RPMI7951 (cell line): ENCODE data around the gene NDUFA7. TPM values are rescaled to one million over a fixed set of nuclear protein-coding genes. Genes with fewer than 3 reads are reported as not detected.
A peak's percentile ranks its signal among the peaks of the same experiment; 100 is the strongest.
"Not testable (repeated sequence)": the region's sequence is repeated elsewhere in the genome, so short reads cannot be mapped to it uniquely, and the experiment has no call there.

Experiments used
- DNase-seq: peaks from one replicate; pipeline ENCODE4 v3.0.0-alpha.2; 2012; ENCODE audit warnings: low read depth
- total RNA-seq: library from RNA; depleted of rRNA; stranded (reverse); fragments of >200 nt; shearing (Covaris generic); gene quantifications from 2 replicates; pipeline ENCODE4 v1.2.3, GENCODE V29; 2014

NDUFA7 gene
- total RNA-seq, 1 experiment from 2014 or later: 42.1 TPM

- DNase-seq: no peak
Measured at GRCh38 chr19:8319807-8320520, 1.2 kb downstream of the NDUFA7 start.

GRCh38 chr19:8318835-8319234 is 2.3 kb downstream of the NDUFA7 start:
- not testable (repeated sequence) for DNase-seq

DNA sequence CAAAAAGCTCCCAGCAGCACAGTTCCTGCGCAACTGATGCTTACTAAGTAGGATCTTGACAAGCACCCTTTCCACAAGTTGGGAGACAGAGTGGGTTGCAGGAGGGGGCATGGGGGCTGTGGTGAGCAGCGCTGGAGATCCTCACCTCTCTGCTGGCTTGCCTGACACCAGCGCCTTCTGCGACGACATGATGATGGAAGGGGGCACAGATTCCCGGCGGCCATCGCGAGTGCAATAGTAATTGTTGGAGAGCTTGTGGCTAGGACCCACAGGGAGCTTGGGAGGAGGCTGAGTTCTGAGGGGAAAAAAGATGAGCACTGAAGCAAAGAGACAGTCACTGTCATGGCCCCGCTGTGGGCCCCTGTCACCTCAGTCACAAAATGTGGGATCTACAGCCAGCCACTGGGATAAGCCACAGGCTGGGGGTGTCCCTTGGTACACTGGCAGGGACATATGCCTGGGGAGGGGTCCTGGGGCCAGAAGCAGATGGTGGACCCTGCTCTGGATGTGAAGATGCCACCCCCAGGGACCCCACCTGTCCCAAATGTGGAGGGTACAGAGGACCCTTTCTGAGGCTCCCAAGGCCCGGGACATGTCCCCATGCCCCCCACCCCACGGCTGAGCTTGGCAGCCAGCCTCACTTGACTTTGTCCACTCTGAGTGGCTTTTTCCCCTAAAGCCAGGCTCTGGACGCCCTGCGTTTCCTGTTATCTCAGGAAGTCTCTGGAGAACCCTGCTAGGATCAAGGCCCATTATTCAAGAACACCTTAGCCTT is 4.6 kb downstream of the NDUFA7 start:
- no peak for DNase-seq

GRCh38 chr19:8314981-8315640 is 6.1 kb downstream of the NDUFA7 start:
- DNase-seq: not testable (repeated sequence)

- DNase-seq: peak; percentile 22
Measured at GRCh38 chr19:8311461-8312260, 9.5 kb downstream of the NDUFA7 start.

DNA sequence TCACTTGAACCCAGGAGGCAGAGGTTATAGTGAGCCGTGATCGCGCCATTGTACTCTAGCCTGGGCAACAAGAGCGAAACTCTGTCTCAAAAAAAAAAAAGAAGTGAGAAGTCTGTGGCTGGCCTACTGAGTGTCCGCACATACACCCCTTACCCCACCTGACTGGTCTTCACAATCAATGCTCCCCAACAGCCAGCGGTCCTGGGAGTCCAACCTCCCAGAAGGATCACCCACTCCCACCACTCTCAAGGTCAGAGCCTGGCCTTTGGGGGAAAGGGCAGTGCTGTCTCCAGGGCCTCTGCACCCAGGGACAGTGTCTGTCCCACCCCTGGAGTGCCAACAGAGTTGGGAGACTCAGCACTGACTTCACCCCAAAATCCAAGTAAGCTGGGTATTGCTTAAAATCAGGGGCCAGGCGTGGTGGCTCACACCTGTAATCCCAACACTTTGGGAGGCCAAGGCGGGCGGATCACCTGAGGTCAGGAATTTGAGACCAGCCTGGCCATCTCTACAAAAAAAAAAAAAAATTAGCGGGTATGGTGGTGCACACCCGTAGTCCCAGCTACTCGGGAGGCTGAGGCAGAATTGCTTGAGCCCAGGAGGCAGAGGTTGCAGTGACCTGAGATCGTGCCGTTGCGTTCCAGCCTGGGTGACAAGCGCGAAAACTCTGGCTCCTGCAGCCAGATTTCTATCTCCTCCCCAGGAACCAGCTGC is 10.7 kb downstream of the NDUFA7 start:
- no peak for DNase-seq

GRCh38 chr19:8308891-8309291 is 12.3 kb downstream of the NDUFA7 start:
- DNase-seq: no peak

GRCh38 chr19:8307965-8308866 is 13.0 kb downstream of the NDUFA7 start, which contains the start of gene CD320:
CD320 (minus strand) TSS chr19:8308358; CDS start chr19:8308290, 68 bp downstream.
- DNase-seq: peak; percentile 88

DNA sequence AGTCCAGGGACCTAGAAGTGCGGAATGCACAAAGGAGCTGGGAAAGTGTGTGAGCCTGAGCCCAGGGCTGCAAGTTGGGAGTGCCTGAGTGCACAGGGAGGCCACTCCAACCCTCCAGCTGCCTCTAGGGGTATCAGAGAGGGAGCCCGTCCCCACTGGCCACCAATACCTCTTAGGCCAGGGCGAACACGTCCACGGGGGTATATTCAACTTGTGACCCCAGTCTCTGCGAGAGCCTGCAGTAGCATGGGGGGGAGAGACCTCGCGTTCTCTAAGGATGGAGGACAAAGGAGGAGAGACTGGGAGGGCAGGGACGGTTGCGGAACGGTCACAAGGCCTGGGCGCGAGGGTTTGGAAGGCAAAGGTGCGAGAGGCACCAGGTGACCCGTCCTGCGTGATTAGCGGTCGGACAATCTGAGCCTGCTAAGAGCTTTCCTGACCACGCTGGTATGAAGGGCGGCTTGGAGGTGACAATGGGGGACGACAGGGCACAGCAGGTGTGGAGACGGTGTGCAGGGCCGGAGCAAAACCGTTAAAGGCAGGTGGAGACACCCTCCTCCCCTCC is 13.7 kb downstream of the NDUFA7 start:
- DNase-seq: no peak

DNA sequence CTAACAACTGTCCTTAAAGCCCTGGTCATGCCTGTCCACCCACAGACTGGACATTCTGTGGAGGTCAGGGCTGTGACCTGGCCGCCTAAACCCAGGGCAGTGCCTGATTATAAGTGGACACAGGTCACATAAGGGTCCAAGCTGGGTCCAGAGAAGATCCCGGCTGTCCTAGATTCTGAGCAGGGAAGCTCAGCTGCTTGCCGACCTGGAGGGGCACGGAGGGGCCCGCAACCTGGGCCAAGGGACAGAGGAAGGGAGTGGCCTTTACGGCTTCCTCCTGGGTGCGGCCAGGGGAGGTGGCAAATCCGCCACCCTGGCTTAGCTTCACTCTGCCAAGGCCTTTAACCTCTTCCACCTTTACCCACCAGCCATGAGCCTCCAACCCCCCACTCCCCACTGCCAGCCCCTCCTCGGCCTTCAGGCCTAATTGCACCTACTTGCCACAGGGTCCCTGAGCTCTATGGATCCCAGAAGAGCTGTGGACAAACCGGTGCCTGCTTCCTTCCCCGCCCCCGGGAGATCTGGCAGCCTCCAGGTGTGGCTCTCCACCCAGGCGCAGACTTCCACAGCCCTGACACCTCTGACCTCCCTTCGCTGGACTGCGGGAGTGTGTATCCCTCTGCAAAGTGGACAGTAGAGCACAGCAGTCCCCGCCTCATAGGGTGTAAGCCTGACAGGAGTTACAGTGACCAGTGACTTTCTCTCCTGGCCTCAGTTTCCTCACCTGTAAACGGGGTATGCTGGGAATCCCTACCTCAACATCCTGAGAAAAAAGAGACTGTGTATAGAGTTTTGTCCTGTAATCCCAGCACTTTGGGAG is 14.7 kb downstream of the NDUFA7 start:
- no peak for DNase-seq

- DNase-seq: no peak
Measured at GRCh38 chr19:8305798-8306197, 15.4 kb downstream of the NDUFA7 start.

DNA sequence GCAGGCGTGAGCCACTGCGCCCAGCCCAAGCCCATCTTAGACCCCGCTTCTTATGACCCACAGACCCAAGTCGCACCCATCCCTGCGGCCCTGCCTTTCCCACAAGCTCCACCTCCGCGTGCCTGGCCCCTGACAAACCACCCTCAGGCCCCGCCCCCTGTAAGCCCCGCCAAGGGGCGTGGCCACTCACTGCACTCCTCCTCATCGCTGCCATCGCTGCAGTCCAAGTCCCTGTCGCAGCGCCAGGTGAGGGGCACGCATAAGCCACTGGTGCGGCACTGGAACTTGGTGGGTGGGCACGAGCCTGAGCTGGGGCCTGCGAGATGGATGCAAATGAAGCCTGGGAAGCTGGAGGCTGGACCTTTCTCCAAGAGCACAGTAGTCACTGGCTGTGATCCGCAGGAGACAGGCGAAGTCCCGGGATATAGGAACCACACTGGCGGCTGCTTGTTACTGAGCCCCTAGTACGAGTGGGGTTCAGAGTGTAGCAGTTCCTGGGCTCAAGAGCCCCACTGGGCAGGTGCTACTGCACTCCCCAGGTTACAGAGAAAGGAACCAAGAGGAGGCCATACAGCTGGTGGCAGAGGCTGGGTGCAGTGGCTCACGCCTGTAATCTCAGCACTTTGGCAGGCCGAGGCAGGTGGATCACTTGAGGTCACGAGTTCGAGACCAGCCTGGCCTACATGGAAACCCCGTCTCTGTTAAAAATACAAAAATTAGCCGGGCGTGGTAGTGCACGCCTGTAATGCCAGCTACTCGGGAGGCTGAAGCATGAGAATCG is 16.1 kb downstream of the NDUFA7 start:
- DNase-seq: no peak

DNA sequence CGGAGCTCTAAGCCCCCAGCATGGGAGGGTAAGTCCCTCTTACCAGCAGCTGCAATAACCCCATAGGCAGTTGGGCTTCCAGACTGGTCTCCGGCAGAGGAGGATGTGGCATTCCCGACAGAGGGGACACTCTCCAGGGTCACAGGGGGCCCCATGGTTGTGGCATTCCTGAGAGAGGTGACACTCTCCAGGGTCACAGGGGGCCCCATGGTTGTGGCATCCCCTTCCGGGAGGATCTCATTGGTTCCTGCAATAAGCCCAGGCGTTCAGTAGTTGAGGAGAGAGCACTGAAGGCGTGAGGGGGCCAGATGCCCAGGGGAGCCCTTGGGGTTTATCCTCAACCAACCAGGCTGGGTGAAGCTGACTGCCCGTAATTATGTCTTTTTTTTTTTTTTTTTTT is 18.4 kb downstream of the NDUFA7 start:
- no peak for DNase-seq

DNA sequence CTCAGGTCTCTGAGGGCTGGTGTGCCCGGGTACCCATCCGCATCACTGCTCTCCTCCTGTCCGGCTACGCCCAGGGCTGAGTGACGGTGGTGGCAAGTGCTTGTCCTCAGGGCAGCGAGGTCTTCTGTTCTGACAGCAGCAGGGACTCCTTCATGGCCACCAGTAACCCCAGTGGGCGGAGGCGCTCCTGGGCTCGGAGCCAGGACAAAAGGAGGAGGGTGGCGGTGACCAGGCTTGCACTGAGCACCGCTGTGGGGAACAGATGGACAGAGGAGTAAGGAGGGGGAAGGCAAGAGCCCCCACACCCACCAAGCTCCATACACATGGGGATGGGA is 18.9 kb downstream of the NDUFA7 start:
- DNase-seq: no peak

- not testable (repeated sequence) for DNase-seq
Measured at GRCh38 chr19:8291337-8291736, 29.8 kb downstream of the NDUFA7 start.

GRCh38 chr19:8276508-8276907 is 44.7 kb downstream of the NDUFA7 start:
- not testable (repeated sequence) for DNase-seq

GRCh38 chr19:8269724-8270123 is 51.5 kb downstream of the NDUFA7 start:
- DNase-seq: no peak

GRCh38 chr19:8265872-8266271 is 55.3 kb downstream of the NDUFA7 start:
- DNase-seq: no peak
